GM21515 (cell line): ENCODE measurements around the gene TSPAN16.
"Not testable (repeated sequence)": the region's sequence is repeated elsewhere in the genome, so short reads cannot be mapped to it uniquely, and the experiment has no call there.

Source experiments
- ATAC-seq: cut with Tn5 transposase; IDR thresholded peaks from one replicate; pipeline ENCODE4 v1.9.1; 2021; ENCODE audit not compliant: unreplicated experiment

TSPAN16 gene

DNA sequence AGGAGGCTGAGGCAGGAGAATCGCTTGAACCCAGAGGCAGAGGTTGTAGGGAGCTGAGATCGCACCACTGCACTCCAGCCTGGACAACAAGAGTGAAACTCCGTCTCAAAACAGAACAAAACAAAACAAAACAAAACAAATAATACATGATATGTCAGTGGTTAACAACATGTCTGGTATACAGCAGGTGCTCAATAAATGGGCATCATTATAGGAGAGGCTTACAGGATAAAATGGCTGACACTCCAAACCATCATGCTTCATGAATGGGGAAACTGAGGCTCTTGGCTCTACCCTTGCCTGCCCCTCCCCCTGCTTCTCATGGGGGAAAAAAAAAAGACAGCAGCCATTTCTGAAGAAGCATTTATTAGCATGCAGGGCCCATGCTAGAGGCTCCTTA, 46.5 kb downstream of the TSPAN16 start:
- no peak for ATAC-seq

GRCh38 chr19:11345122-11345803, 49.3 kb downstream of the TSPAN16 start:
- ATAC-seq = no peak

- peak; percentile 84 for ATAC-seq
Measured at GRCh38 chr19:11346104-11346940, 50.4 kb downstream of the TSPAN16 start, which contains the start of the genes CCDC159 and TMEM205. Gene CCDC159 (plus strand): TSS chr19:11346519. CDS start chr19:11346607, 88 bp downstream. Gene TMEM205 (minus strand): TSS chr19:11346268. CDS start chr19:11345619, 649 bp downstream.

DNA sequence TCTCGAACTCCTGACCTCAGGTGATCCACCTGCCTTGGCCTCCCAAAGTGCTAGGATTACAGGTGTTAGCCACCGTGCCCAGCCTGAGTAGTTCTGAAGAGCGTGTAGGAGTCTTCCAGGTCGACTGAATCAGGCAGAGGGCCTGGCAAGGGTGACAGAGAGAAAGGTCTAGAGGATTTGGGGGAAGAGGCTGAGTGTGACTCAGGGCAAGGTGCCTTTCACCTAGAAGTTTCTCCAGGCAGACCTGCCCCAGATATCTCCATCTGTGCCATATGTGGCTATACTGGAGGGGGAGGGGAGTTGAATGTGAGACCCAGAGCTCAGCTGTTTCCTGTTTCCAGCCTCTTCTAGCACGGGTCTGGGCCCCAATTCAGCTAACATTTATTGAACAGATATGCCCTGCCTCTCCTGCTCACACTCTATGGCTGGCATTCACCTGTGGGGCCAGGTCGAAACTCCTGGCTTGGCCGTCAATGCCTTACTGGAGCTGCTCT, 51.6 kb downstream of the TSPAN16 start:
- ATAC-seq = no peak

- ATAC-seq = no peak
Measured at GRCh38 chr19:11349171-11349570, 53.2 kb downstream of the TSPAN16 start.

GRCh38 chr19:11354102-11354501, 58.1 kb downstream of the TSPAN16 start:
- not testable (repeated sequence) for ATAC-seq

DNA sequence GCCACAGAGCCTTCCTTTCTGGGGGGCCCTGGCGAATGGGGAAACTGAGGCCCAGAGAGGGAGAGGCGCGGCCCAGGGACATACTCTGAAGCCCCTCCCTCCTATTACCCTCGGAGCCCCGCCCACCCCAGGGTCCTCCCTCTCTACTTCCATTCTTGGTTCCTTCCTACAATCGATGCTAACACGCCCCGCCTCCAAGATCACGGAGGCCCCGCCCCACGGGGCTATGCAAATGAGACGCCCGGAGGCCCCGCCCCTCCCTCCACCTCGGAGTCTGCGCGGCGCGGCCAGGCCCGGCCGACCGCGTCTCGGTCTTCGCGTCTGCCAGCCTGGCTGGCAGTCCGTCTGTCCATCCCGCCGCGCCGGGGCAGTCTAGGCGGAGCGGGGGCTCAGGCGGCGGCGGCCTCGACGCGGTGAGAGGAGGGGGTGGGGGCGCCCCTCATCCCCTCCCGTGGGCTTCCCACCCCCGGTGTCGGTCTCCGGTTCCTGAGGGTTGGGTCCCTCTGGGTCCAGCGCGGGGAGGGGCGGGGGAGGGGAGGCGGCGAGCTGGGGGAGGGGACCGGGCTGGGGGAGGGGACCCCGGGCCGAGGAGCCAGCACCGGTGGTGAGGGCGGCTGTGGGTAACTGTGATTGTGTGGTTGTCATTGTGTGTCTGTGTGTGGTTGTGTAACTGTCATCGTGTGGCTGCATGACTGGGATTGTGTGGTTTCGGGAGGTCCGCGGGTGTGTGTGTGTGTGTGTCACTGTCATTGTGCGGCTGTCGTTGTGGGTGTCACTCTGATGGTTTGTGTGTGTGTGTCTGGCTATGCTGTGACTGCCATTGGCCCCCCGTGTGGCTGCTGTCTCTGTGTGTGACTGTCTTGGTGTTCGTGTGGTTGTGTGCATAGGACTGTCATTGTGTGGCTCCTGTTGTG, 59.5 kb downstream of the TSPAN16 start, which contains the start of gene PLPPR2:
PLPPR2 (plus strand) TSS at position 273 of the 914 bp plus-strand sequence. CDS start 2,242 bp downstream, outside the sequence.
- ATAC-seq = no peak

GRCh38 chr19:11356074-11356397, 60.1 kb downstream of the TSPAN16 start:
- no peak for ATAC-seq

DNA sequence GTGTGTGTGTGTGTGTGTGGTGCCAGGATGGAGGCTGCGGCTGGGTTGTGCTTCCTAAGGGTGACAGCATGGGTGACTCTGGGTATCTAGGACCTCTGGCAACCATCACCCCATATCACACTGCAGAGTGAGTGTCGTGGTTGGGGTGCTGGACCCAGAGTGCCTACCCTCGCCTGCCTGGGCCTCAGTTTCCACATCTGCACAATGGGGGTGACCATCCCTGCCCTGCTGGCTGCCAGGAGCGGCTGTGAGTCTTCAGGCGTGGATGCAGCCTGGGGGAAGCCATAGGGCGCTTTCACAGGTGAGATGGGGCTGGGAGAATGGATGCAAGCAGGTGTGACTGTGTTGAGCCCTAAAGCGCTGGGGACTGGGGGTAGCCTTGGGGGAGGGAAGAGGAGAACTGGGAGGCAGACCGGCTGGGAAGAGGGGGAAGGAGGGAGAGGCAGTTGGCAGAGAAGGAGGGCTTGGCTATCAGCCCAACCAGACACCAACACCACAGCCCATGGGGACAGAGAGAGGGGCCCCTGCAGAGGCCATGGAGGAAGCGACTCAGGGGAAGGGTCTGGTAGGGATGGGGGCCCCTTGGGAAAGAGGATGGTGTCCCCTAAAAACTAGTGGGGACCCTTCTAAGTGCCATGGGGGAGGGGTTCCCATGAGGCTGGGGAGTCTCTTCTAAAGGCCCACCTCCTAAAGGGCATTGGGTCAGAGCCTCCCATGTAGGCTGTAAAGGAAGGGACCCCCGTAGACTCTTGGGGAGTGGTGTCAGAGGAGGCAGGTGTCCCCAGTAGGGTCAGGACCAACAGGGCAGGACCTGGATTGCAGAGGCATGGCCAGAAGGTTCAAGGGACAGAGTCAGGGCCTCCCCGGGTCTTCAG, 61.0 kb downstream of the TSPAN16 start:
- no peak for ATAC-seq

GRCh38 chr19:11359421-11359820, 63.5 kb downstream of the TSPAN16 start:
- no peak for ATAC-seq

- ATAC-seq = no peak
Measured at GRCh38 chr19:11361037-11361770, 65.2 kb downstream of the TSPAN16 start.

DNA sequence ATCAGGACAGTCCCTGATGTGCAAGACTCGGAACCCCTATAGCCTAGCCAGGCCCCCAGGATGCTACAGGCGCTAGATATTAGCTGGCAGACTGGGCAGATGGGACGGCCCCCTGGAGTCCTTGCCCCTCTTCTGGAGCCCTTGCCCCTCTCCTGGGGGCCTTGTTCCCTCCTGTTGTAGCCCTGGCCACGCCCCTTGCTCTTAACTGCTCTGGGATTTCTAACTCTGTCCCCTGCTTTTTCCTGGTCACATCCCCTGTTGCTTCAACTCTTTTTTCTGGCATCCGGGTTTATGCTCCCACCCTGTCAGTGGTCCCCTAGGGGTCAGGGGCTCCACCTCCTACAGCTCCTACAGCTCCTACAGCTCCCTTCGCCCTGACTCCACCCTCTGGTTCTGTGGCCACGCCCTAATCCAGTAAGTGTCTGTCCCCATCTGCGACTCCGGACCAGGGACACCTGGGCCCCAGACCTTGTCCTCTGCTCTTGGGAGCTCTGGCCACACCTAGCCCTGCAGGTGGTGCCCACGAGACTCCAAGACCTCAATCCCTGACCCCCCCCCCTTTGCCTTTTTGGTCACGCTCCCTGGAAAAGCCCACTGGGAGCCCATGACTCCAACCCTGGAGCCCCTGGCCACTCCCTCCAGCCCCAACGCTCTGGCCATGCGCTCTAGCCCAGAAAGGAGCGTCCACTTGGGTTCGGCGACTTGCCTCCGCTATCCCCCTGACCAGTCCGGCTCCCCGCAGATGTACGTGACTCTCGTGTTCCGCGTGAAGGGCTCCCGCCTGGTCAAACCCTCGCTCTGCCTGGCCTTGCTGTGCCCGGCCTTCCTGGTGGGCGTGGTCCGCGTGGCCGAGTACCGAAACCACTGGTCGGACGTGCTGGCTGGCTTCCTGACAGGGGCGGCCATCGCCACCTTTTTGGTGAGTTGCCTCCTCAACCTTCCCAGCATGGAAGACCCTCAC, 66.1 kb downstream of the TSPAN16 start:
- ATAC-seq = no peak

GRCh38 chr19:11363881-11364280, 67.9 kb downstream of the TSPAN16 start:
- ATAC-seq = no peak

GRCh38 chr19:11364296-11364904, 68.4 kb downstream of the TSPAN16 start:
- no peak for ATAC-seq

GRCh38 chr19:11364935-11365334, 69.0 kb downstream of the TSPAN16 start:
- no peak for ATAC-seq
